BE2C (cell line): ENCODE measurements around the gene ZNF570.

Source experiments
- DNase-seq: peaks from one replicate; pipeline ENCODE4 v3.0.0-alpha.2; 2020
- H3K27me3 ChIP-seq: fragments of 250-450 bp; sonication (Bioruptor Pico); 2 replicates; pipeline ENCODE4 v1.5.1; 2020; ENCODE audit warnings: mild to moderate bottlenecking
- H3K36me3 ChIP-seq: fragments of 250-450 bp; sonication (Bioruptor Pico); 2 replicates; pipeline ENCODE4 v1.5.1; 2020; ENCODE audit warnings: mild to moderate bottlenecking
- H3K4me1 ChIP-seq: fragments of 250-450 bp; sonication (Bioruptor Pico); 2 replicates; pipeline ENCODE4 v1.5.1; 2020
- H3K4me3 ChIP-seq: 2 replicates; pipeline ENCODE4 v1.5.1; 2011; ENCODE audit warnings: low read depth, low read length
- H3K9me3 ChIP-seq: fragments of 250-450 bp; sonication (Bioruptor Pico); 2 replicates; pipeline ENCODE4 v1.5.1; 2020
- TF ChIP-seq, protein P1 (sequence below): IDR thresholded peaks from 2 replicates; pipeline ENCODE4 v1.5.1; 2012; ENCODE audit warnings: mild to moderate bottlenecking, low read depth, low read length

Gene ZNF570

DNA sequence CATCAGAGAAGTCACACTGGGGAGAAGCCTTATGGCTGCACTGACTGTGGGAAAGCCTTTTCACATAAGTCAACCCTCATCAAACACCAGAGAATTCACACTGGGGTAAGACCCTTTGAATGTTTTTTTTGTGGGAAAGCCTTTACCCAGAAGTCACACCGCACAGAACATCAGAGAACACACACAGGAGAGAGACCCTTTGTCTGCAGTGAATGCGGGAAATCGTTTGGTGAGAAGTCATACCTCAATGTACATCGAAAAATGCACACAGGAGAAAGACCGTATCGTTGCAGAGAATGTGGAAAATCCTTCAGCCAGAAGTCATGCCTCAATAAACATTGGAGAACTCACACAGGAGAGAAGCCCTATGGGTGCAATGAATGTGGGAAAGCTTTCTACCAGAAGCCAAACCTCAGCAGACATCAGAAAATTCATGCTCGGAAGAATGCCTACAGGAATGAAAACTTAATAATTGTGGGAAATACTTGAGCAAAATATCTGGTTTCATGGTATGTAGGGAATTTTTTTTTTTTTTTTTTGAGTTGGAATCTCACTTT is 68.3 kb downstream of the ZNF570 start:
- Histone ChIP-seq H3K4me3 (no peak overlapping the region), H3K4me1 (no peaks in the 10 kb centered on the region), H3K27me3 (no peaks in the 10 kb centered on the region), H3K36me3 (no peaks in the 10 kb centered on the region), H3K9me3 (no peaks in the 10 kb centered on the region)
- DNase-seq, result no peak
- TF ChIP-seq, protein P1, sequence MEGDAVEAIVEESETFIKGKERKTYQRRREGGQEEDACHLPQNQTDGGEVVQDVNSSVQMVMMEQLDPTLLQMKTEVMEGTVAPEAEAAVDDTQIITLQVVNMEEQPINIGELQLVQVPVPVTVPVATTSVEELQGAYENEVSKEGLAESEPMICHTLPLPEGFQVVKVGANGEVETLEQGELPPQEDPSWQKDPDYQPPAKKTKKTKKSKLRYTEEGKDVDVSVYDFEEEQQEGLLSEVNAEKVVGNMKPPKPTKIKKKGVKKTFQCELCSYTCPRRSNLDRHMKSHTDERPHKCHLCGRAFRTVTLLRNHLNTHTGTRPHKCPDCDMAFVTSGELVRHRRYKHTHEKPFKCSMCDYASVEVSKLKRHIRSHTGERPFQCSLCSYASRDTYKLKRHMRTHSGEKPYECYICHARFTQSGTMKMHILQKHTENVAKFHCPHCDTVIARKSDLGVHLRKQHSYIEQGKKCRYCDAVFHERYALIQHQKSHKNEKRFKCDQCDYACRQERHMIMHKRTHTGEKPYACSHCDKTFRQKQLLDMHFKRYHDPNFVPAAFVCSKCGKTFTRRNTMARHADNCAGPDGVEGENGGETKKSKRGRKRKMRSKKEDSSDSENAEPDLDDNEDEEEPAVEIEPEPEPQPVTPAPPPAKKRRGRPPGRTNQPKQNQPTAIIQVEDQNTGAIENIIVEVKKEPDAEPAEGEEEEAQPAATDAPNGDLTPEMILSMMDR, result no peak
